H1 (cell line): Measurements from ENCODE around the gene PRDM5. TPM values are rescaled to one million over a fixed set of nuclear protein-coding genes. Genes with fewer than 3 reads are reported as not detected.

Experiments used
- CTCF ChIA-PET: fragments of 300-600 bp; sonication (Branson Sonifier 250); formaldehyde crosslinking; loops from one replicate; lab custom pipeline; 2021; ENCODE audit not compliant: partially characterized antibody; lab: Charles Lee
- POLR2A ChIA-PET: fragments of 300-600 bp; sonication (Branson Sonifier 250); formaldehyde crosslinking; loops from one replicate; lab custom pipeline; 2021; ENCODE audit warnings: inconsistent platforms; ENCODE audit not compliant: partially characterized antibody; lab: Charles Lee
- DNase-seq, 2 experiments: peaks; one replicate each; pipeline versions ENCODE4 v3.0.0 to v3.0.0-alpha.2; 2010 to 2022; ENCODE audit warnings: low spot score in 2 of 2, low read depth in 1 of 2, mixed read lengths in 1 of 2
- FAIRE-seq: peaks from 2 replicates; lab custom pipeline; 2011; peaks lifted over from hg19 to GRCh38; lab: Jason Lieb, UNC
- H2AFZ ChIP-seq: 2 replicates; pipeline ENCODE4 v1.8.1; 2012; ENCODE audit warnings: low read length, inconsistent platforms
- H2AK5ac ChIP-seq: 2 replicates; pipeline ENCODE4 v1.6.1; 2013; ENCODE audit warnings: low read depth, low read length
- H2BK120ac ChIP-seq: replicated peaks from 2 replicates; pipeline ENCODE3; 2013; ENCODE audit warnings: low read depth, low read length, inconsistent platforms
- H2BK12ac ChIP-seq: 2 replicates; pipeline ENCODE4 v1.6.1; 2013; ENCODE audit warnings: low read depth, low read length
- H2BK15ac ChIP-seq: 2 replicates; pipeline ENCODE4 v1.6.1; 2013; ENCODE audit warnings: low read length
- H2BK20ac ChIP-seq: 2 replicates; pipeline ENCODE4 v1.6.1; 2013; ENCODE audit warnings: low read length
- H2BK5ac ChIP-seq: 2 replicates; pipeline ENCODE4 v1.6.1; 2013; ENCODE audit warnings: low read depth, low read length
- H3K14ac ChIP-seq: 2 replicates; pipeline ENCODE4 v1.6.1; 2013; ENCODE audit warnings: inconsistent platforms; ENCODE audit not compliant: insufficient read length
- H3K18ac ChIP-seq: 2 replicates; pipeline ENCODE4 v1.6.1; 2013; ENCODE audit warnings: low read length; ENCODE audit errors: extremely low read depth
- H3K23ac ChIP-seq: 2 replicates; pipeline ENCODE4 v1.6.1; 2013; ENCODE audit warnings: inconsistent platforms; ENCODE audit not compliant: insufficient read length
- H3K23me2 ChIP-seq: 2 replicates; pipeline ENCODE4 v1.6.1; 2013; ENCODE audit warnings: low read depth, low read length
- H3K27ac ChIP-seq: 2 replicates; pipeline ENCODE4 v1.6.1; 2011; ENCODE audit warnings: low read depth, low read length, inconsistent platforms
- H3K27me3 ChIP-seq, 4 experiments: replicated peaks in 1 of 4; 1 replicate in 1 of 4; 2 replicates in 3 of 4; pipeline versions ENCODE4 v1.6.1 to v1.8.1; 2011 to 2013; ENCODE audit warnings: low read length in 3 of 4, mild to moderate bottlenecking in 3 of 4, inconsistent platforms in 2 of 4, mixed read lengths in 2 of 4, moderate library complexity in 1 of 4; ENCODE audit not compliant: control insufficient read depth in 3 of 4, insufficient read depth in 3 of 4; ENCODE audit errors: extremely low read depth in 1 of 4
- H3K36me3 ChIP-seq, 4 experiments: 2 replicates each; pipeline versions ENCODE4 v1.6.1 to v1.8.1; 2011 to 2013; ENCODE audit warnings: mild to moderate bottlenecking in 4 of 4, low read length in 3 of 4, moderate library complexity in 2 of 4, control low read depth in 1 of 4, inconsistent platforms in 1 of 4; ENCODE audit not compliant: insufficient read depth in 4 of 4, control insufficient read depth in 2 of 4
- H3K4ac ChIP-seq: replicated peaks from 2 replicates; pipeline ENCODE3; 2013; ENCODE audit warnings: low read length, low read depth, mixed read lengths, inconsistent platforms; ENCODE audit not compliant: insufficient read length
- H3K4me1 ChIP-seq, 4 experiments: replicated peaks in 1 of 4; 1 replicate in 1 of 4; 2 replicates in 3 of 4; pipeline versions ENCODE4 v1.6.1 to v1.8.1; 2011 to 2013; ENCODE audit warnings: low read length in 3 of 4, inconsistent platforms in 2 of 4, mixed read lengths in 1 of 4; ENCODE audit not compliant: insufficient read depth in 4 of 4, control insufficient read depth in 3 of 4
- H3K4me2 ChIP-seq, 2 experiments: 2 replicates each; pipeline versions ENCODE4 v1.6.1 to v1.8.1; 2011 to 2013; ENCODE audit warnings: low read depth in 2 of 2, low read length in 2 of 2, control low read depth in 1 of 2, inconsistent platforms in 1 of 2, mild to moderate bottlenecking in 1 of 2; ENCODE audit not compliant: insufficient read depth in 1 of 2
- H3K4me3 ChIP-seq, 4 experiments: fragments of 200-600, 300-600 bp in 1 of 4; sonication (generic), shearing (Covaris generic), sonication (Bioruptor Twin) in 1 of 4; 2 replicates each; pipeline versions ENCODE4 v1.5.1 to v1.8.1; 2011 to 2016; ENCODE audit warnings: low read length in 4 of 4, low read depth in 3 of 4, control low read depth in 2 of 4, inconsistent platforms in 2 of 4, mild to moderate bottlenecking in 2 of 4, mixed read lengths in 1 of 4, moderate library complexity in 1 of 4; ENCODE audit not compliant: insufficient read depth in 2 of 4; ENCODE audit errors: extremely low read depth in 1 of 4
- H3K56ac ChIP-seq: replicated peaks from 2 replicates; pipeline ENCODE3; 2013; ENCODE audit warnings: low read depth, mild to moderate bottlenecking, mixed read lengths, low read length, inconsistent platforms; ENCODE audit not compliant: insufficient read length
- H3K79me1 ChIP-seq: 2 replicates; pipeline ENCODE4 v1.6.1; 2013; ENCODE audit warnings: low read depth, low read length, control low read depth
- H3K79me2 ChIP-seq, 2 experiments: 2 replicates each; pipeline versions ENCODE4 v1.6.1 to v1.8.1; 2012 to 2013; ENCODE audit warnings: low read length in 2 of 2, mild to moderate bottlenecking in 2 of 2, inconsistent platforms in 1 of 2; ENCODE audit not compliant: insufficient read depth in 2 of 2, control insufficient read depth in 1 of 2
- H3K9ac ChIP-seq, 4 experiments: replicated peaks in 1 of 4; 1 replicate in 1 of 4; 2 replicates in 3 of 4; pipeline versions ENCODE4 v1.6.1 to v1.8.1; 2011 to 2013; ENCODE audit warnings: low read depth in 3 of 4, low read length in 3 of 4, control low read depth in 2 of 4, mild to moderate bottlenecking in 2 of 4, moderate library complexity in 2 of 4, inconsistent platforms in 1 of 4; ENCODE audit errors: extremely low read depth in 1 of 4
- H3K9me3 ChIP-seq, 2 experiments: 2 replicates each; pipeline versions ENCODE4 v1.6.1 to v1.8.1; 2012 to 2013; ENCODE audit warnings: mild to moderate bottlenecking in 2 of 2, moderate library complexity in 2 of 2, control low read depth in 1 of 2, inconsistent platforms in 1 of 2, low read depth in 1 of 2, low read length in 1 of 2, mixed read lengths in 1 of 2; ENCODE audit not compliant: insufficient read depth in 2 of 2
- H4K20me1 ChIP-seq, 2 experiments: replicated peaks in 1 of 2; 2 replicates each; pipeline versions ENCODE3 to v1.8.1; 2011 to 2013; ENCODE audit warnings: inconsistent platforms in 2 of 2, low read length in 2 of 2, mild to moderate bottlenecking in 1 of 2; ENCODE audit not compliant: insufficient read depth in 2 of 2, control insufficient read depth in 1 of 2
- H4K5ac ChIP-seq: 2 replicates; pipeline ENCODE4 v1.6.1; 2013; ENCODE audit warnings: low read length, low read depth, mixed read lengths, inconsistent platforms; ENCODE audit not compliant: insufficient read length
- H4K8ac ChIP-seq: 2 replicates; pipeline ENCODE4 v1.8.0; 2013; ENCODE audit warnings: mild to moderate bottlenecking, moderate library complexity, low read length, inconsistent platforms; ENCODE audit not compliant: insufficient read depth; ENCODE audit errors: extremely low read depth
- H4K91ac ChIP-seq: replicated peaks from 2 replicates; pipeline ENCODE3; 2013; ENCODE audit warnings: low read length, mixed read lengths, inconsistent platforms; ENCODE audit not compliant: insufficient read length
- ASH2L ChIP-seq: fragments of 200-600, 300-600 bp; sonication (generic); IDR thresholded peaks from one replicate; pipeline ENCODE4 v1.7.1; 2017; ENCODE audit warnings: low read length
- CBX5 ChIP-seq: fragments of 300-800, 300-1000 bp; sonication (generic); IDR thresholded peaks from 2 replicates; pipeline ENCODE4 v1.7.1; 2016; ENCODE audit warnings: antibody characterized with exemption, low read length, low read depth
- FOSL1 ChIP-seq: IDR thresholded peaks from 2 replicates; pipeline ENCODE4 v1.6.1; 2011; ENCODE audit warnings: mild to moderate bottlenecking, low read depth, low read length, moderate library complexity; ENCODE audit not compliant: insufficient read depth
- HDAC2 ChIP-seq, 2 experiments: fragments of 300-600 bp in 1 of 2; sonication (generic) in 1 of 2; IDR thresholded peaks; 2 replicates each; pipeline ENCODE4 v1.6.1; 2011 to 2012; ENCODE audit warnings: low read depth in 2 of 2, low read length in 2 of 2, mild to moderate bottlenecking in 2 of 2, moderate library complexity in 2 of 2, borderline replicate concordance in 1 of 2, inconsistent platforms in 1 of 2
- KDM4A ChIP-seq: IDR thresholded peaks from one replicate; pipeline ENCODE4 v1.7.1; 2012; ENCODE audit warnings: low read depth, mild to moderate bottlenecking, moderate library complexity, low read length, inconsistent platforms; ENCODE audit not compliant: severe bottlenecking
- NANOG ChIP-seq: IDR thresholded peaks from 2 replicates; pipeline ENCODE4 v1.6.1; 2011; ENCODE audit warnings: low read length, low read depth, mild to moderate bottlenecking, inconsistent platforms; ENCODE audit not compliant: insufficient read depth, poor library complexity, severe bottlenecking
- POLR2A ChIP-seq, 2 experiments: IDR thresholded peaks; 1 replicate in 1 of 2; 2 replicates in 1 of 2; pipeline ENCODE4 v1.6.1; 2011; ENCODE audit warnings: low read depth in 2 of 2, low read length in 2 of 2, mild to moderate bottlenecking in 2 of 2; ENCODE audit errors: control extremely low read depth in 1 of 2
- POLR2AphosphoS5 ChIP-seq: IDR thresholded peaks from 2 replicates; pipeline ENCODE4 v1.6.1; 2011; ENCODE audit warnings: low read depth, low read length
- RBBP5 ChIP-seq: IDR thresholded peaks from 2 replicates; pipeline ENCODE4 v1.7.1; 2012; ENCODE audit warnings: low read depth, mild to moderate bottlenecking, inconsistent platforms, low read length, moderate library complexity, borderline replicate concordance
- SIRT6 ChIP-seq: IDR thresholded peaks from one replicate; pipeline ENCODE4 v1.7.1; 2012; ENCODE audit warnings: low read length, inconsistent platforms
- SP2 ChIP-seq: IDR thresholded peaks from 2 replicates; pipeline ENCODE4 v1.6.1; 2012; ENCODE audit warnings: mild to moderate bottlenecking, low read length, inconsistent platforms
- WGBS, 2 experiments: shearing (Covaris generic) in 1 of 2; methylation state at CpG; one replicate each; pipeline versions ENCODE4 v1.1.6 to v1.1.7; 2013 to 2015; ENCODE audit warnings: low lambda C conversion rate in 2 of 2, mixed read lengths in 2 of 2, inconsistent platforms in 1 of 2, low coverage in 1 of 2, missing lambda C conversion rate in 1 of 2; ENCODE audit not compliant: insufficient replicate concordance in 2 of 2, insufficient coverage in 1 of 2, insufficient read length in 1 of 2; ENCODE audit errors: extremely low coverage in 1 of 2, missing lambda C conversion rate in 1 of 2; 5-methylcytosine and 5-hydroxymethylcytosine counted together
- polyA plus RNA-seq, 7 experiments: library from polyadenylated mRNA; depleted of rRNA in 3 of 7; stranded (reverse) in 5 of 7; unstranded in 2 of 7; fragments of >200 nt in 5 of 7; fragments of 200-250 nt in 2 of 7; gene quantifications; 1 replicate in 5 of 7; 2 replicates in 1 of 7; 4 replicates in 1 of 7; pipeline versions ENCODE4 v1.2.1 to v1.2.3, GENCODE V29; 2011 to 2013; ENCODE audit warnings: missing spikeins in 2 of 7, mixed read lengths in 2 of 7
- total RNA-seq: library from RNA; stranded (reverse); fragmentation: NEBNext Ultra II Directional; extraction: Animal tissue kit (Norgen Biotek cat#: 25700); gene quantifications from 2 replicates; pipeline ENCODE4 v1.2.1, GENCODE V29; 2021

The PRDM5 gene
- total and polyA plus RNA-seq, 2 of the 8 experiments (the other 6 are each of a cell fraction or from before 2014, with no cell fraction given), result 8.2 to 23.4 TPM

- DNase-seq, result no peak
- no peaks in the 10 kb centered on the region; a peak in 1 of 8 replicates for H3K36me3 ChIP-seq
- no peak overlapping the region for H3K56ac ChIP-seq
- H2BK12ac ChIP-seq, result no peak overlapping the region
- no peak overlapping the region for H2BK120ac ChIP-seq
- ChIA-PET POLR2A (interaction anchor here (0.6 kb wide), 1 partner anchor 444 kb away, joined by 3 read pairs; no protein-coding TSS in a partner anchor), CTCF (interaction anchor here (0.7 to 1.2 kb wide), 4 partner anchors 33 to 551 kb away, joined by 3 to 4 read pairs (median 3); no protein-coding TSS in a partner anchor)
- no peak overlapping the region for H3K4ac ChIP-seq
- no peaks in the 10 kb centered on the region for H4K20me1 ChIP-seq
- no peak overlapping the region for H4K91ac ChIP-seq
- 92% methylated on average over 6 of the region's 6 CpGs; no CpG with 5 or more reads in 1 of the 2 experiments for WGBS, 2 experiments
- no peak overlapping the region for H3K18ac ChIP-seq
- no peaks in the 10 kb centered on the region for H3K79me1 ChIP-seq
- no peaks in the 10 kb centered on the region for H3K23me2 ChIP-seq
- H4K8ac ChIP-seq, result no peak overlapping the region
- H3K23ac ChIP-seq, result no peak overlapping the region
- no peak overlapping the region for H3K4me3 ChIP-seq
- H3K4me2 ChIP-seq, result no peak overlapping the region
- no peaks in the 10 kb centered on the region for H3K27me3 ChIP-seq
- no peak overlapping the region for H2BK5ac ChIP-seq
- no peak overlapping the region for H2BK15ac ChIP-seq
- H2BK20ac ChIP-seq, result no peak overlapping the region
- no peaks in the 10 kb centered on the region for H3K79me2 ChIP-seq
- H3K9me3 ChIP-seq, result no peaks in the 10 kb centered on the region
- FAIRE-seq, result no peak
- no peak overlapping the region for H3K9ac ChIP-seq
- no peaks in the 10 kb centered on the region for H3K4me1 ChIP-seq
- H3K27ac ChIP-seq, result no peak overlapping the region
- H3K14ac ChIP-seq, result no peak overlapping the region
- no peak overlapping the region for H4K5ac ChIP-seq
- no peak overlapping the region for H2AFZ ChIP-seq
- H2AK5ac ChIP-seq, result no peak overlapping the region
- TF ChIP-seq HDAC2 (IDR thresholded peaks at IDR 0.05; ENCODE audit: borderline replicate concordance in 1 of 2, low read depth in 2 of 2, low read length in 2 of 2) (no peak), SP2 (no peak), ASH2L (no peak), RBBP5 (no peak), FOSL1 (no peak), POLR2AphosphoS5 (no peak), KDM4A (no peak), SIRT6 (no peak), NANOG (no peak), POLR2A (IDR thresholded peaks at IDR 0.05; ENCODE audit: control extremely low read depth in 1 of 2, low read depth in 2 of 2, low read length in 2 of 2) (no peak), CBX5 (no peak)
Observed at GRCh38 chr4:120704538-120704937, 218.0 kb downstream of the PRDM5 start.
